GM23248 (cell line): Measurements from ENCODE around the gene TMEM235. TPM values are rescaled to one million over a fixed set of nuclear protein-coding genes. Genes with fewer than 3 reads are reported as not detected.

ENCODE experiments used
- DNase-seq: peaks from one replicate; pipeline ENCODE4 v3.0.0-alpha.2; 2015
- H2AFZ ChIP-seq: fragments of 200-600 bp; sonication (generic); 2 replicates; pipeline ENCODE4 v1.6.1; 2016; ENCODE audit warnings: antibody characterized with exemption
- H3F3A ChIP-seq: fragments of 200-600 bp; sonication (generic); 2 replicates; pipeline ENCODE4 v1.6.1; 2016; ENCODE audit warnings: mild to moderate bottlenecking, antibody characterized with exemption, mixed run types; ENCODE audit not compliant: insufficient read depth
- H3K27ac ChIP-seq: fragments of 200-600 bp; sonication (generic); 2 replicates; pipeline ENCODE4 v1.5.1; 2016; ENCODE audit warnings: mild to moderate bottlenecking
- H3K27me3 ChIP-seq: fragments of 200-600 bp; sonication (generic); replicated peaks from 2 replicates; pipeline ENCODE4 v1.6.1; 2016; ENCODE audit warnings: mild to moderate bottlenecking; ENCODE audit not compliant: insufficient read depth
- H3K36me3 ChIP-seq: fragments of 200-600 bp; sonication (generic); 2 replicates; pipeline ENCODE4 v1.6.1; 2016; ENCODE audit warnings: low read depth, mild to moderate bottlenecking
- H3K4me1 ChIP-seq: fragments of 200-600 bp; sonication (generic); 2 replicates; pipeline ENCODE4 v1.6.1; 2016; ENCODE audit warnings: mild to moderate bottlenecking; ENCODE audit not compliant: insufficient read depth
- H3K4me2 ChIP-seq: fragments of 200-600 bp; sonication (generic); one replicate; pipeline ENCODE4 v1.6.1; 2016; ENCODE audit warnings: mild to moderate bottlenecking; ENCODE audit not compliant: unreplicated experiment
- H3K4me3 ChIP-seq: fragments of 200-600 bp; sonication (generic); 2 replicates; pipeline ENCODE4 v1.5.1; 2016; ENCODE audit warnings: mild to moderate bottlenecking
- H3K79me2 ChIP-seq: fragments of 200-600 bp; sonication (generic); 2 replicates; pipeline ENCODE4 v1.6.1; 2016; ENCODE audit warnings: mild to moderate bottlenecking; ENCODE audit not compliant: insufficient read depth
- H3K9ac ChIP-seq: fragments of 200-600 bp; sonication (generic); 2 replicates; pipeline ENCODE4 v1.6.1; 2016; ENCODE audit warnings: mild to moderate bottlenecking
- H3K9me2 ChIP-seq: fragments of 200-600 bp; sonication (generic); 2 replicates; pipeline ENCODE4 v1.6.1; 2016; ENCODE audit warnings: mixed run types, mild to moderate bottlenecking, moderate library complexity; ENCODE audit not compliant: insufficient read depth
- H3K9me3 ChIP-seq: fragments of 200-600 bp; sonication (generic); one replicate; pipeline ENCODE4 v1.6.1; 2017; ENCODE audit warnings: low read depth
- H4K20me1 ChIP-seq: fragments of 200-600 bp; sonication (generic); 2 replicates; pipeline ENCODE4 v1.6.0; 2016; ENCODE audit not compliant: insufficient read depth
- EZH2 ChIP-seq: fragments of 200-600 bp; sonication (generic); IDR thresholded peaks from 2 replicates; pipeline ENCODE4 v1.6.1; 2018; ENCODE audit warnings: antibody characterized with exemption, mild to moderate bottlenecking; ENCODE audit not compliant: insufficient read depth, poor library complexity, severe bottlenecking
- EZH2phosphoT487 ChIP-seq: fragments of 200-600 bp; sonication (generic); IDR thresholded peaks from 2 replicates; pipeline ENCODE4 v1.6.1; 2018; ENCODE audit warnings: antibody characterized with exemption, moderate library complexity, mild to moderate bottlenecking, low read depth; ENCODE audit not compliant: insufficient read depth
- WGBS, 2 experiments: methylation state at CpG; one replicate each; pipeline ENCODE4 v1.1.6; 2015 to 2017; ENCODE audit warnings: low lambda C conversion rate in 2 of 2, low coverage in 1 of 2; ENCODE audit errors: missing lambda C conversion rate in 2 of 2; 5-methylcytosine and 5-hydroxymethylcytosine counted together
- in situ Hi-C: fragments of 300-500 bp; cut with MboI; formaldehyde crosslinking; loops from 2 replicates; pipeline ENCODE4 v1.15.0; 2020
- polyA plus RNA-seq: library from polyadenylated mRNA; unstranded; fragments of >200 nt; fragmentation: Nextera tagmentation; extraction: Ambion mirVana; gene quantifications from 2 replicates; pipeline ENCODE4 v1.2.1, GENCODE V29; 2016
- total RNA-seq: library from RNA; depleted of rRNA; stranded (reverse); fragments of >200 nt; shearing (Covaris generic); gene quantifications from 2 replicates; pipeline ENCODE4 v1.2.3, GENCODE V29; 2014

TMEM235 gene
- total and polyA plus RNA-seq, 2 experiments from 2014 or later, result not detected

DNA sequence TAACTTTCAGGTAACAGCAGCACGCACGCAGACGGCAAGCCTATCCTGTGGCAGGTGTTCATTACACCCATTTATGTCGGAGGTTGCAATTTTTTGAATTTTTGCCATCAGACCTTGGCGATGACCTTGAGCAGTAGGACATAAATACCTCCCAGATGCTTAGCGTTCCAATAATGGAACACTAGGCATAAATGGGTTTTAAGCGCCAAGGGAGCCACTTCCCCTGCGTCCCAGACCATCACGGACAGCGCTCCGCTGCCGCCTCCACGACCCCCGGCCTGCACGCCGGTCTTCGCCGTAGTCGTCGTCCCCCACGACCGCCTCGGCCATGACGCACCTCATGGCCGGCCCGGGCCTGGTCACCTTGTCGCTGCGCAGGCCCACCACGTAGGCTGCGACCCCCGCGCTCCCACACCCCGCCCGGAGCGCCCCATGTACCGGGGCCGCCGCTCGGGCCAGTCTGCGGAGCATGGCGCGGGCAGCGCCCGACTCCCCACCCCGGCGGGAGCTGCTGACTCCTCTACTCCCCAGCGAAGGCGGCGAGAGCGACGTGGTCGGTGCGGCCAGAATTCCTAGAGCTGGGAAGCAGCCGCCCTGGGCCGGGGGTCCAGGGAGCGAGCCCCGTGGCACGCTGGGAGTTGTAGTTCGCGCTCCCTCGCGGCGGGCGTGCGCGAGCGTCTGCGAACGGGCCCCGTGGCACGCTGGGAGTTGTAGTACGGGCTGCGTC lies 22.7 kb downstream of the TMEM235 start:
- WGBS, 2 experiments, result 6 to 8% methylated on average over 56 to 73 of the region's 73 CpGs
- Histone ChIP-seq H3K27ac (no peak overlapping the region), H3K4me2 (peak overlapping the region; percentile 73), H3K9ac (peak overlapping the region; percentile 89), H3K4me1 (0 out of 2 replicates have a peak, but pooled peaks cover 3% of the 10 kb centered on the region), H2AFZ (peak overlapping the region; percentile 96), H3K79me2 (no peaks in the 10 kb centered on the region), H3K4me3 (peak overlapping the region; percentile 87), H3K27me3 (no peaks in the 10 kb centered on the region), H3K9me3 (no peaks in the 10 kb centered on the region), H3F3A (no peaks in the 10 kb centered on the region), H3K36me3 (no peaks in the 10 kb centered on the region), H4K20me1 (no peaks in the 10 kb centered on the region), H3K9me2 (no peaks in the 10 kb centered on the region)
- peak; percentile 94 for DNase-seq
- TF ChIP-seq EZH2, result no peak
- in situ Hi-C loops, result no loop called here

DNA sequence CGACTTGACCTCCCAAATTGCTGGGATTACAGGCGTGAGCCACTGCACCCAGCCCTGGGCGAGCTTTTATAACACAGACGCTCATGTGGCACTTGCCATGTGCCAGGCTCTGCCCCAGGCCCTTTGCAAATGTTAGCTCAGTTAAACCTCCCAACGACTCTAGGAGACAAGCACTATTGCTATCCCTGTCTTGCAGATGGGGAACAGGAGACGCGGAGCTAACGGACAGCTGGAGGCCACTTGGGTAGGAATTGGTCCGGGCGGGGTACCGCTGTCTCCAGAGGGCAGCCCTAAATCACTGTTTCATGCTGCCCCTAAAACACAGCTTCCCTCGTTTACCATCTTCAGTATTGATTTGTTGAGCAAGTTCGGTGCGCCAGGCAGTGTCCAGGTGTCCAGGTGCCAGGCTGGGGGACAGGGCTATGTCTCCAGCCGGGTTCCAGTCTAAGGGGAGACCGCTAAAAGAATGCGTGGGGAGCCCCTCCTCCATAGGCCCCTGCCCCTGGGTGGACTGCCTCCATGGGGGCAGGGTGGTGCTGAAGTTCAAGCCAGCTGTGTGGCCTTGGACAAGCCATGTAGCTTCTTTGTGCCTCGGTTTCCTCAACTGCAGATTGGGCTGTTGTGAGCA lies 23.7 kb downstream of the TMEM235 start:
- no peaks in the 10 kb centered on the region for H3F3A ChIP-seq
- no peaks in the 10 kb centered on the region for H3K9me2 ChIP-seq
- 63 to 69% methylated on average over 18 of the region's 18 CpGs for WGBS, 2 experiments
- no peaks in the 10 kb centered on the region for H3K79me2 ChIP-seq
- H3K9ac ChIP-seq, result no peak overlapping the region
- no peaks in the 10 kb centered on the region for H3K36me3 ChIP-seq
- H4K20me1 ChIP-seq, result no peaks in the 10 kb centered on the region
- TF ChIP-seq EZH2, result no peak
- TF ChIP-seq EZH2phosphoT487, result no peak
- H3K4me1 ChIP-seq, result 0 out of 2 replicates have a peak, but pooled peaks cover 3% of the 10 kb centered on the region
- no peaks in the 10 kb centered on the region for H3K27me3 ChIP-seq
- H3K4me2 ChIP-seq, result no peak overlapping the region
- in situ Hi-C loops, result no loop called here
- H3K4me3 ChIP-seq, result no peak overlapping the region
- H3K27ac ChIP-seq, result no peak overlapping the region
- H2AFZ ChIP-seq, result no peak overlapping the region
- no peak for DNase-seq
- no peaks in the 10 kb centered on the region for H3K9me3 ChIP-seq

DNA sequence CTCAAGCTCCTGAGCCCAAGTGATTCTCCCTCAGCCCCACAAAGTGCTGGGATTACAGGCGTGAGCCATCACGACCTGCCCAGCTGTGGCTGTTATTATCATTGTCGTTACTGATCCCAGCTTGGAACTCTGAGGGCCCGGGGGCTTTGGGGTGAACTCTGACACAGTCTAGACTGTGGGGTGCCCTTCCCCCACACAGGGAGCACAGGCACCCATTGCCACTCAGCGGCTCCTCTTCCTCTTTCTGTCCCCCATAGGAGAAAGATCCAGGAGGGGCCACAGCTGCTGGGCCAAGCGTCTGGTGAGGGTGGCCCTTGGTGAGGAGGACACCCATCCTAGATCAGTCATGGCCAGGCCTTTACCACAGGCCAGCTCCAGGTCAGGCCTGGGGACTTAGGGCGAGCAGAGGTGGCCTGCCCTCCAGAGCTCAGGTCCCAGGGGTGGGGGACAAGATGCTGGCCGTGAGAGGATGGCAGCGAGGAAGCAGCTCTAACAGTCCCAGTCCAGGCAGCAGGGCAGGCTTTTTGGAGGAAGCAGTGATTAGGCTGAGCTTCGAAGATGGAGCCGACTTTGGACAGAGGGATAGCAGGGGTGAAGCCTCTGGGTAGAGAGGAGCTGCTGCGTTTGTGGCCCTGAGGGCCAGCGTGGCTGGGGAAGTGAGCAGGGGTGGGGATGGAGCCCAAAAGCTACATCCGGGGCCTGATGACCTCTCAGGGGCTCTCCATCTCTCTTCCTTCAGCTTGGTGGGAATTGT lies 24.7 kb downstream of the TMEM235 start:
- Histone ChIP-seq H3K4me2 (no peak overlapping the region), H3K79me2 (no peaks in the 10 kb centered on the region), H4K20me1 (no peaks in the 10 kb centered on the region), H3K27ac (no peak overlapping the region), H3K9me2 (no peaks in the 10 kb centered on the region), H3K9ac (no peak overlapping the region), H3F3A (no peaks in the 10 kb centered on the region), H3K36me3 (no peaks in the 10 kb centered on the region), H3K9me3 (no peaks in the 10 kb centered on the region), H3K27me3 (no peaks in the 10 kb centered on the region), H3K4me3 (no peak overlapping the region), H3K4me1 (0 out of 2 replicates have a peak, but pooled peaks cover 3% of the 10 kb centered on the region), H2AFZ (no peak overlapping the region)
- TF ChIP-seq EZH2phosphoT487, result no peak
- TF ChIP-seq EZH2, result no peak
- in situ Hi-C loops, result no loop called here
- no peak for DNase-seq
- WGBS, 2 experiments, result 71 to 78% methylated on average over 14 of the region's 14 CpGs

DNA sequence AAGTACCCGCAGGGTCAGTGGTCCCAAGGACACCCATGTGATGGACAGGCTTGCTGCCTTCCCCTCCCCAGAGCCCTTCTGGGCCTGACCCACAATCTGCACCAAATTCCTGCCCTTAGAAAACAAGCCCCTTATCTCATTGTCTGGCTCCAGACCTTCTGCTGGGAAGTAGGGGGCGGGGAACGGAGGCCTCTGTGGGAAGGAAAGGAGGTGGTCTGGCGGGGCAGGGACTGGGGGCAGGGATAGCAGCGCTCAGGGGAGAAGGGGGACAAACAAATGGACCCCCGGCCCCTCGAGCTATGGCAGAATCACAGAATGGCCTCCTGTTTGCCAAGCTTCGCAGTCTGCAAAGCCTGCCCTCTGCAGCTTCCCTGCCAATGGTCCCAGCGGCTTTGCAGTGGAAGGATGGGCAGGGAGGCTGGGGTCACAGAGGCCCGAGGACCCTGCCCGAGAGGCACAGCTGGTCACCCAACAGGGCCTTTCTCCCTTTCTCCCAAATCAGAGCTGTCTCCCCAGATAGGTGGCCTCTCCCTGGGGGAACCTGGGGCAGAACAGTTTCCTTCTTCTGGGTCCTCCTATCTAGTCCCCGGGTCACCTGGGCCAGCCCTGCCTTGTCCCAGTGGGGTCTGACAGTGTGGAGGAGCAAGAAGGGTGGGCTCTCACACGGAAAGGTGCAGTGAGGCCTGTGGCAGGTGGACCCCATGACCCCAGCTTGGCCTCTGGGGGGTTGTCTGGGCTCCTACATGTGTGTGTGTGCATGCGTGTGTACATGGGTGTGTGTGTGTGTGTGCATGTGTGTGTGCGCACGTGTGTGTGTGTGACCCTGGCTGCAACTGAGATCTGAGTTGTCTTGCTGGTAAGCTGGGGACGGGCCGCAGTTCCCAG lies 25.5 kb downstream of the TMEM235 start:
- in situ Hi-C loops, result no loop called here
- Histone ChIP-seq H3K27ac (no peak overlapping the region), H3F3A (no peaks in the 10 kb centered on the region), H3K9me2 (no peaks in the 10 kb centered on the region), H2AFZ (no peak overlapping the region), H3K9me3 (no peaks in the 10 kb centered on the region), H3K27me3 (no peaks in the 10 kb centered on the region), H4K20me1 (no peaks in the 10 kb centered on the region), H3K4me1 (0 out of 2 replicates have a peak, but pooled peaks cover 3% of the 10 kb centered on the region), H3K9ac (no peak overlapping the region), H3K4me2 (no peak overlapping the region), H3K36me3 (no peaks in the 10 kb centered on the region), H3K4me3 (no peak overlapping the region), H3K79me2 (no peaks in the 10 kb centered on the region)
- 49 to 56% methylated on average over 14 to 18 of the region's 18 CpGs for WGBS, 2 experiments
- TF ChIP-seq EZH2phosphoT487 (no peak), EZH2 (no peak)
- no peak for DNase-seq
